Endothelial cell of umbilical vein (primary cell): Measurements from ENCODE around the gene TBX18. TPM values are rescaled to one million over a fixed set of nuclear protein-coding genes. Genes with fewer than 3 reads are reported as not detected.

Experiments used
- BruUV-seq: library from RNA; stranded (reverse); fragments of 400-500 nt; replicated peaks from 2 replicates; lab custom pipeline; 2021; lab: Mats Ljungman, UMichigan
- CTCF ChIA-PET: fragments of 300-600, 350-600 bp; sonication (Branson Sonifier 250); formaldehyde crosslinking; loops from one replicate; lab custom pipeline; 2021; ENCODE audit warnings: antibody characterized with exemption, inconsistent platforms; lab: Charles Lee
- POLR2A ChIA-PET: fragments of 300-600, 350-600 bp; sonication (Branson Sonifier 250); formaldehyde crosslinking; loops from one replicate; lab custom pipeline; 2021; ENCODE audit warnings: antibody characterized with exemption, inconsistent platforms; lab: Charles Lee
- DNase-seq: peaks from one replicate; pipeline ENCODE4 v3.0.0-alpha.2; 2011; ENCODE audit warnings: low read depth, low spot score
- FAIRE-seq: peaks from 2 replicates; lab custom pipeline; 2011; peaks lifted over from hg19 to GRCh38; lab: Jason Lieb, UNC
- H2AFZ ChIP-seq: 2 replicates; pipeline ENCODE4 v1.6.0; 2012; ENCODE audit warnings: low read depth, low read length, control low read depth, inconsistent platforms
- H3K27ac ChIP-seq: 2 replicates; pipeline ENCODE4 v1.5.1; 2011; ENCODE audit warnings: low read depth, mild to moderate bottlenecking, control low read depth, low read length, moderate library complexity; ENCODE audit not compliant: insufficient read depth
- H3K27me3 ChIP-seq, 2 experiments: 2 replicates each; pipeline versions ENCODE4 v1.6.0 to v1.6.1; 2011; ENCODE audit warnings: low read length in 2 of 2, mixed read lengths in 1 of 2; ENCODE audit not compliant: control insufficient read depth in 2 of 2, insufficient read depth in 2 of 2
- H3K36me3 ChIP-seq, 2 experiments: 2 replicates in 1 of 2; 3 replicates in 1 of 2; pipeline ENCODE4 v1.5.1; 2011; ENCODE audit warnings: low read length in 2 of 2, mild to moderate bottlenecking in 1 of 2, moderate library complexity in 1 of 2; ENCODE audit not compliant: control insufficient read depth in 2 of 2, insufficient read depth in 2 of 2; ENCODE audit errors: extremely low read depth in 1 of 2
- H3K4me1 ChIP-seq: 3 replicates; pipeline ENCODE4 v1.5.1; 2011; ENCODE audit warnings: mild to moderate bottlenecking, low read length; ENCODE audit not compliant: control insufficient read depth, insufficient read depth; ENCODE audit errors: extremely low read depth
- H3K4me2 ChIP-seq: 2 replicates; pipeline ENCODE4 v1.6.1; 2011; ENCODE audit warnings: low read length, control low read depth, mixed read lengths; ENCODE audit not compliant: insufficient read depth
- H3K4me3 ChIP-seq, 3 experiments: fragments of 200-600 bp in 1 of 3; sonication (generic), shearing (Covaris generic) in 1 of 3; replicated peaks in 1 of 3; 2 replicates each; pipeline ENCODE4 v1.5.1; 2011 to 2016; ENCODE audit warnings: control low read depth in 3 of 3, low read length in 3 of 3, mild to moderate bottlenecking in 2 of 3, inconsistent platforms in 1 of 3, low read depth in 1 of 3, moderate library complexity in 1 of 3; ENCODE audit not compliant: insufficient read depth in 1 of 3
- H3K79me2 ChIP-seq: 2 replicates; pipeline ENCODE4 v1.6.0; 2012; ENCODE audit warnings: low read length, inconsistent platforms; ENCODE audit not compliant: control insufficient read depth, insufficient read depth
- H3K9ac ChIP-seq: replicated peaks from 2 replicates; pipeline ENCODE3; 2011; ENCODE audit warnings: low read length, control low read depth; ENCODE audit not compliant: insufficient read depth; ENCODE audit errors: extremely low read depth
- H3K9me1 ChIP-seq: replicated peaks from 3 replicates; pipeline ENCODE4 v1.6.0; 2011; ENCODE audit warnings: mild to moderate bottlenecking, low read length; ENCODE audit not compliant: control insufficient read depth, insufficient read depth; ENCODE audit errors: extremely low read depth
- H3K9me3 ChIP-seq: replicated peaks from 2 replicates; pipeline ENCODE4 v1.5.1; 2012; ENCODE audit warnings: low read length, inconsistent platforms; ENCODE audit not compliant: control insufficient read depth, insufficient read depth
- H4K20me1 ChIP-seq: replicated peaks from 2 replicates; pipeline ENCODE3; 2011; ENCODE audit warnings: mild to moderate bottlenecking, low read length; ENCODE audit not compliant: control insufficient read depth, insufficient read depth; ENCODE audit errors: extremely low read depth
- EZH2 ChIP-seq: IDR thresholded peaks from 2 replicates; pipeline ENCODE4 v1.6.1; 2012; ENCODE audit warnings: borderline replicate concordance, low read depth, mild to moderate bottlenecking, moderate library complexity, low read length, inconsistent platforms; ENCODE audit not compliant: severe bottlenecking
- FOS ChIP-seq: IDR thresholded peaks from 2 replicates; pipeline ENCODE4 v1.6.1; 2011; ENCODE audit warnings: mild to moderate bottlenecking, low read length, moderate library complexity, borderline replicate concordance; ENCODE audit not compliant: insufficient read depth
- GATA2 ChIP-seq: IDR thresholded peaks from 2 replicates; pipeline ENCODE4 v1.7.0; 2011; ENCODE audit warnings: low read depth, mild to moderate bottlenecking, moderate library complexity, mixed read lengths, low read length; ENCODE audit not compliant: insufficient read length, insufficient read depth
- JUN ChIP-seq: IDR thresholded peaks from 2 replicates; pipeline ENCODE4 v1.6.1; 2011; ENCODE audit warnings: borderline replicate concordance, low read depth; ENCODE audit not compliant: insufficient read length, insufficient read depth
- MYC ChIP-seq: IDR thresholded peaks from one replicate; pipeline ENCODE4 v1.6.1; 2011; ENCODE audit warnings: mild to moderate bottlenecking, low read depth, low read length
- POLR2A ChIP-seq: IDR thresholded peaks from 2 replicates; pipeline ENCODE4 v1.6.1; 2012; ENCODE audit warnings: low read depth, mild to moderate bottlenecking, control low read depth, low read length
- POLR2AphosphoS5 ChIP-seq: IDR thresholded peaks from 2 replicates; pipeline ENCODE4 v1.6.1; 2012; ENCODE audit warnings: low read depth, mild to moderate bottlenecking, control low read depth, low read length, moderate library complexity; ENCODE audit not compliant: insufficient read depth
- dilution Hi-C: fragments of 300-500 bp; cut with MboI; formaldehyde crosslinking; loops from one replicate; pipeline ENCODE4 v1.15.0; 2019; ENCODE audit warnings: low sequenced_read_pairs; ENCODE audit not compliant: extremely low pct_ligation_motif_present
- intact Hi-C: fragments of 100-400 bp; cut with micrococcal nuclease; formaldehyde crosslinking; loops from one replicate; pipeline ENCODE4 v1.10.0; 2022
- polyA plus RNA-seq, 4 experiments: library from polyadenylated mRNA; depleted of rRNA in 3 of 4; stranded (reverse) in 3 of 4; unstranded in 1 of 4; fragments of >200 nt; gene quantifications; 2 replicates each; pipeline versions ENCODE4 v1.2.1 to v1.2.3, GENCODE V29; 2011 to 2012; ENCODE audit warnings: missing spikeins in 1 of 4
- total RNA-seq: library from RNA; stranded (reverse); gene quantifications from 2 replicates; pipeline ENCODE4 v1.2.3, GENCODE V29; 2021
- TF ChIP-seq, protein P1 (sequence below), 2 donors: IDR thresholded peaks; 1 replicate in 1 of 2; 2 replicates in 1 of 2; pipeline ENCODE4 v1.5.1; 2011; ENCODE audit warnings: low read length in 2 of 2, mild to moderate bottlenecking in 2 of 2, moderate library complexity in 2 of 2, control low read depth in 1 of 2, inconsistent platforms in 1 of 2, low read depth in 1 of 2; ENCODE audit not compliant: insufficient read depth in 1 of 2; ENCODE audit errors: extremely low read depth in 1 of 2
- TF ChIP-seq, protein P2 (sequence below): IDR thresholded peaks from 2 replicates; pipeline ENCODE4 v1.6.1; 2011; ENCODE audit not compliant: insufficient read depth, insufficient read length

Gene TBX18
- total and polyA plus RNA-seq, 2 donors (not counting 3 experiments of a cell fraction or from before 2014, with no cell fraction given): 28.4 to 60.5 TPM

DNA sequence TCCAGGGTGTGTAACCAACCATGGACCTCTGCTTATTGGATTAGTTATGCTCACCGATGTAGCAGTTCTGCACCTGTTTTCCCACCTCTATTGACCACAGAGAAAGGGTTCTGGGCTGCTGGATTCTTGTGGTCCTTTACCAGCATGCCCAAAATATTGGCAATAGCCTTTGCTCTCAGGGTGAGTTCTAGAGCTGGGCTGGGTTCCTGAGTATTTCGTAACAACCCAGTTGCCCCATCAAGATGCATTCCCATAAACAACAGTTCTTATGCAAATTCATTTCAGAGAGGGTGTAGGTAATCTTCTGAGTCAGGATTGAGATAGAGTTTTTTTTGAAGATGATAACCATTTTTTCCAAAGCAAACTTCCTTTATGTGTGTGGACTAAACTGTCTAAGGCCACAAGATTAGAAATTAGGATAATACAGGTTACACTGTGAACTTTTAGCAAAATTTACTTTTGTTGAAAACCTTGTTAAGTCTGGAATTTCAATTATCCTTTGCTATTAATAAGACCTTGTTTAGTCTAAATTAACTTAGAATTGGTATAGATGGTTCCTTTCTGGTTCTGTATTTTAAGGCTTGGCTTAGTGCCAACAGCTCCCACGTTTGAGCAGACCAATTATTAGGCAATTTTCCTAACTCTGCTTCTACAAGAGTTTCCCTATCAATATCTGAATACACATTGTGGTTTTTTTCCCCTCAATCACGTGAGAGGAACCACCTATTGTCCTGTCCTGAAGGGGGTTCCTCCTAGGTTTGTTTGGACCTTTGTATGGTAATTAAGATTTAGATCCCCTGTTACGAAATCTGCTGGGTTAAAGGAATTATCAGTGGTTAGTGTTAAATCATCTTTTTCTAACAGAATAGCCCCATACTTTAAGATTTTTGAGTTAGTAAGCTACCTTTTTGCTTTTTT, 46.1 kb downstream of the TBX18 start:
- intact Hi-C loops (no loop called here), dilution Hi-C loops (no loop called here)
- no peaks in the 10 kb centered on the region for H3K79me2 ChIP-seq
- no peaks in the 10 kb centered on the region for H3K9me1 ChIP-seq
- no peak overlapping the region for H3K27ac ChIP-seq
- POLR2A ChIA-PET: no interaction called here
- no peaks in the 10 kb centered on the region for H3K4me1 ChIP-seq
- no peaks in the 10 kb centered on the region for H4K20me1 ChIP-seq
- CTCF ChIA-PET: no interaction called here
- no peak for DNase-seq
- H3K9me3 ChIP-seq: no peaks in the 10 kb centered on the region
- H3K9ac ChIP-seq: no peak overlapping the region
- H3K4me2 ChIP-seq: no peak overlapping the region
- H3K27me3 ChIP-seq: no peaks in the 10 kb centered on the region
- no peak overlapping the region for H2AFZ ChIP-seq
- no peak overlapping the region for H3K4me3 ChIP-seq
- H3K36me3 ChIP-seq: peaks cover 0 to 2% of the 10 kb centered on the region in 2 experiments
- no TSS peak for BruUV-seq
- no peak for FAIRE-seq
- no peak for TF ChIP-seq JUN
- TF ChIP-seq, protein P1, sequence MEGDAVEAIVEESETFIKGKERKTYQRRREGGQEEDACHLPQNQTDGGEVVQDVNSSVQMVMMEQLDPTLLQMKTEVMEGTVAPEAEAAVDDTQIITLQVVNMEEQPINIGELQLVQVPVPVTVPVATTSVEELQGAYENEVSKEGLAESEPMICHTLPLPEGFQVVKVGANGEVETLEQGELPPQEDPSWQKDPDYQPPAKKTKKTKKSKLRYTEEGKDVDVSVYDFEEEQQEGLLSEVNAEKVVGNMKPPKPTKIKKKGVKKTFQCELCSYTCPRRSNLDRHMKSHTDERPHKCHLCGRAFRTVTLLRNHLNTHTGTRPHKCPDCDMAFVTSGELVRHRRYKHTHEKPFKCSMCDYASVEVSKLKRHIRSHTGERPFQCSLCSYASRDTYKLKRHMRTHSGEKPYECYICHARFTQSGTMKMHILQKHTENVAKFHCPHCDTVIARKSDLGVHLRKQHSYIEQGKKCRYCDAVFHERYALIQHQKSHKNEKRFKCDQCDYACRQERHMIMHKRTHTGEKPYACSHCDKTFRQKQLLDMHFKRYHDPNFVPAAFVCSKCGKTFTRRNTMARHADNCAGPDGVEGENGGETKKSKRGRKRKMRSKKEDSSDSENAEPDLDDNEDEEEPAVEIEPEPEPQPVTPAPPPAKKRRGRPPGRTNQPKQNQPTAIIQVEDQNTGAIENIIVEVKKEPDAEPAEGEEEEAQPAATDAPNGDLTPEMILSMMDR (IDR thresholded peaks at IDR 0.05; ENCODE audit: extremely low read depth in 1 of 2, insufficient read depth in 1 of 2, low read depth in 1 of 2, low read length in 2 of 2): no peak
- TF ChIP-seq GATA2: no peak
- no peak for TF ChIP-seq EZH2
- TF ChIP-seq POLR2AphosphoS5: no peak
- TF ChIP-seq, protein P2, sequence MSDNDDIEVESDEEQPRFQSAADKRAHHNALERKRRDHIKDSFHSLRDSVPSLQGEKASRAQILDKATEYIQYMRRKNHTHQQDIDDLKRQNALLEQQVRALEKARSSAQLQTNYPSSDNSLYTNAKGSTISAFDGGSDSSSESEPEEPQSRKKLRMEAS: no peak
- TF ChIP-seq FOS: no peak
- no peak for TF ChIP-seq POLR2A
- TF ChIP-seq MYC: no peak
